Loucy (cell line): ENCODE measurements around the gene NAP1L1.

ENCODE experiments used
- H2AFZ ChIP-seq: fragments of 200-600 bp; sonication (generic); 2 replicates; pipeline ENCODE4 v1.6.0; 2016; ENCODE audit warnings: antibody characterized with exemption, mild to moderate bottlenecking, low read length, moderate library complexity
- H3F3A ChIP-seq: fragments of 200-600 bp; 2 replicates; pipeline ENCODE4 v1.6.0; 2016; ENCODE audit warnings: antibody characterized with exemption, low read depth, mild to moderate bottlenecking
- H3K27me3 ChIP-seq: fragments of 200-600 bp; sonication (generic); 2 replicates; pipeline ENCODE4 v1.6.1; 2014; ENCODE audit warnings: low read length, mild to moderate bottlenecking; ENCODE audit not compliant: insufficient read depth, poor library complexity, severe bottlenecking
- H3K36me3 ChIP-seq: fragments of 200-600 bp; sonication (generic); 2 replicates; pipeline ENCODE4 v1.6.1; 2016; ENCODE audit warnings: low read length; ENCODE audit not compliant: insufficient read depth
- H3K4me1 ChIP-seq: fragments of 200-600 bp; sonication (generic); 2 replicates; pipeline ENCODE4 v1.5.1; 2014; ENCODE audit warnings: low read length, mild to moderate bottlenecking; ENCODE audit not compliant: insufficient read depth, poor library complexity, severe bottlenecking
- H3K4me2 ChIP-seq: fragments of 200-600 bp; sonication (generic); 2 replicates; pipeline ENCODE4 v1.6.0; 2014; ENCODE audit warnings: antibody characterized with exemption, low read length, low read depth, mild to moderate bottlenecking; ENCODE audit not compliant: poor library complexity, severe bottlenecking
- H3K4me3 ChIP-seq: fragments of 200-600 bp; sonication (generic); 2 replicates; pipeline ENCODE4 v1.5.1; 2014; ENCODE audit warnings: low read length, mild to moderate bottlenecking, mixed read lengths; ENCODE audit not compliant: poor library complexity, severe bottlenecking
- H3K79me2 ChIP-seq: fragments of 200-600 bp; sonication (generic); 2 replicates; pipeline ENCODE4 v1.6.1; 2014; ENCODE audit warnings: low read length; ENCODE audit not compliant: insufficient read depth
- H3K9ac ChIP-seq: fragments of 200-600 bp; sonication (generic); 2 replicates; pipeline ENCODE4 v1.6.0; 2014; ENCODE audit warnings: mild to moderate bottlenecking, low read depth, low read length, moderate library complexity; ENCODE audit not compliant: poor library complexity, severe bottlenecking
- H3K9me2 ChIP-seq: fragments of 200-600 bp; sonication (generic); replicated peaks from 2 replicates; pipeline ENCODE4 v1.6.1; 2016; ENCODE audit warnings: low read depth, low read length, mixed read lengths
- H3K9me3 ChIP-seq: fragments of 200-600 bp; sonication (generic); 2 replicates; pipeline ENCODE4 v1.6.1; 2014; ENCODE audit warnings: mild to moderate bottlenecking, antibody characterized with exemption, low read length, low read depth; ENCODE audit not compliant: insufficient read depth
- H4K20me1 ChIP-seq: fragments of 200-600 bp; sonication (generic); 2 replicates; pipeline ENCODE4 v1.6.0; 2014; ENCODE audit warnings: antibody characterized with exemption, low read length, mild to moderate bottlenecking; ENCODE audit not compliant: insufficient read depth, poor library complexity, severe bottlenecking
- EZH2phosphoT487 ChIP-seq: fragments of 200-600 bp; IDR thresholded peaks from 2 replicates; pipeline ENCODE4 v1.6.1; 2018; ENCODE audit warnings: antibody characterized with exemption, mild to moderate bottlenecking, moderate library complexity, borderline replicate concordance
- TF ChIP-seq, protein P1 (sequence below): fragments of 200-600 bp; sonication (generic); conservative IDR thresholded peaks from 2 replicates; pipeline ENCODE4 v1.5.1; 2014; ENCODE audit warnings: mild to moderate bottlenecking, antibody characterized with exemption, low read length

The NAP1L1 gene

GRCh38 chr12:76103958-76104357, 19.5 kb upstream of the NAP1L1 start:
- H3K36me3 ChIP-seq = no peaks in the 10 kb centered on the region
- no peaks in the 10 kb centered on the region for H3K27me3 ChIP-seq
- TF ChIP-seq EZH2phosphoT487 = no peak
- TF ChIP-seq, protein P1, sequence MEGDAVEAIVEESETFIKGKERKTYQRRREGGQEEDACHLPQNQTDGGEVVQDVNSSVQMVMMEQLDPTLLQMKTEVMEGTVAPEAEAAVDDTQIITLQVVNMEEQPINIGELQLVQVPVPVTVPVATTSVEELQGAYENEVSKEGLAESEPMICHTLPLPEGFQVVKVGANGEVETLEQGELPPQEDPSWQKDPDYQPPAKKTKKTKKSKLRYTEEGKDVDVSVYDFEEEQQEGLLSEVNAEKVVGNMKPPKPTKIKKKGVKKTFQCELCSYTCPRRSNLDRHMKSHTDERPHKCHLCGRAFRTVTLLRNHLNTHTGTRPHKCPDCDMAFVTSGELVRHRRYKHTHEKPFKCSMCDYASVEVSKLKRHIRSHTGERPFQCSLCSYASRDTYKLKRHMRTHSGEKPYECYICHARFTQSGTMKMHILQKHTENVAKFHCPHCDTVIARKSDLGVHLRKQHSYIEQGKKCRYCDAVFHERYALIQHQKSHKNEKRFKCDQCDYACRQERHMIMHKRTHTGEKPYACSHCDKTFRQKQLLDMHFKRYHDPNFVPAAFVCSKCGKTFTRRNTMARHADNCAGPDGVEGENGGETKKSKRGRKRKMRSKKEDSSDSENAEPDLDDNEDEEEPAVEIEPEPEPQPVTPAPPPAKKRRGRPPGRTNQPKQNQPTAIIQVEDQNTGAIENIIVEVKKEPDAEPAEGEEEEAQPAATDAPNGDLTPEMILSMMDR = no peak
- no peak overlapping the region for H2AFZ ChIP-seq
- no peaks in the 10 kb centered on the region for H3K9me2 ChIP-seq
- no peaks in the 10 kb centered on the region for H3F3A ChIP-seq
- no peaks in the 10 kb centered on the region for H4K20me1 ChIP-seq
- H3K4me3 ChIP-seq = no peak overlapping the region
- H3K9ac ChIP-seq = no peak overlapping the region
- H3K4me2 ChIP-seq = no peak overlapping the region
- H3K4me1 ChIP-seq = no peaks in the 10 kb centered on the region
- H3K79me2 ChIP-seq = no peaks in the 10 kb centered on the region
- no peaks in the 10 kb centered on the region for H3K9me3 ChIP-seq

DNA sequence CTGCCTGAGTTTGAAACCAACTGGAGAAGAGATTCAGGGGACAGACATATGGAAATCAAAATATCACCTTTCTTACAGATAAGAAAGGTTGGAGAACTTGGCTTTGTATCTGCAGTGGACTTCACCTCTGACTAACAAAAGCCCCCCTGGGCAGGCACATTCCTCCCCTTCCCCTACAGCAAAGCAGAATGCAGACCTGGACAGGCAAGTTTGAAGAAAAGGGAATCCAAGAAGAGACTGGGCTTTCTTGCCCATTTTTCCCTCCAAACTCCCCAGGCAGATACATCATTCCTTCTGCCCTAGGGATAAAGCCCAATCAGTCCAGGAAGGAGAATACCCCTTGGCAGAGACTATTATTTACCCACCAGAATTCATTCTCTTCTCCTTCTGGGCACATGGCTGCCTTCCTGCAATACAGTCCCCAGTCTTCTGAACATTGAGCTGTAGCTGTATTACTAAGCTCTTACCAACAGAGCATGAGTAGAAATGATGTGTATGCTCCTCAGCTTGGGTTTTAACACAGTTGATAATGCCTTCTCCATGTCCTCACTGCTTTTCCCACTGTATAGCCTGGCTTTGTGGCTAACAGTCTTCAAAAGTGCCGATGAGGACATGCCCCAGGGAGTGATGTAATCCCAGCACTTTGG, 17.4 kb upstream of the NAP1L1 start:
- no peak overlapping the region for H2AFZ ChIP-seq
- no peaks in the 10 kb centered on the region for H3K4me1 ChIP-seq
- no peaks in the 10 kb centered on the region for H3F3A ChIP-seq
- no peak for TF ChIP-seq EZH2phosphoT487
- TF ChIP-seq, protein P1 = no peak
- H3K9ac ChIP-seq = no peak overlapping the region
- no peaks in the 10 kb centered on the region for H3K9me3 ChIP-seq
- no peaks in the 10 kb centered on the region for H3K27me3 ChIP-seq
- H3K79me2 ChIP-seq = no peaks in the 10 kb centered on the region
- H3K4me3 ChIP-seq = no peak overlapping the region
- no peaks in the 10 kb centered on the region for H3K9me2 ChIP-seq
- no peaks in the 10 kb centered on the region for H3K36me3 ChIP-seq
- H4K20me1 ChIP-seq = no peaks in the 10 kb centered on the region
- H3K4me2 ChIP-seq = no peak overlapping the region

DNA sequence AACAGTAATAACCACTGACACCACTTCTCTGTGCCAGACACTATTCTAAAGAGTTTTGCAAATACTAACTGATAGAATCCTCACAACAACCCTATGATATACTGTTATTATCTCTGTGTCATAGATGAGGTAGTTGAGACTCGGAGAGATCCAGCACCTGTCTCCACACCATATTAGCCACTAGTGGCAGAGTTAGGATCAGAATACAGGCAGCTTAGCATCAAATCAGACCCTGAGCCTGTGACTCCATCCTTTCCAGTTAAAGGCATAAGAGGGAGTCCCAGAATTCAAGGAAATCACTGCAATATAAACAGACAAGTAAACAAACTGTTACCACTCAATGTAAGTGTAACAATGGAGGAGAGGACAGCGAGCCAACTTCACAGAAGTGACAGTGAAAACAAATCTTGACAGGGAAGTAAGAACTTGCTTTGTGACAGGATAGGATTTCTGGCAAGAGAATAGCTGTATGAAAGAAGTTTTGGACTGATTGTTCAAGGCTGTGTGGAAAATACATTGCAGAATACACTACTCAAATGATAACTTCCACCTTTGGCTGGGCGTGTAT, 11.7 kb upstream of the NAP1L1 start:
- Histone ChIP-seq H3K27me3 (no peaks in the 10 kb centered on the region), H3K36me3 (no peaks in the 10 kb centered on the region), H4K20me1 (no peaks in the 10 kb centered on the region), H3K79me2 (no peaks in the 10 kb centered on the region), H3K9me2 (no peaks in the 10 kb centered on the region), H3K4me3 (no peak overlapping the region), H3K9ac (no peak overlapping the region), H3F3A (no peaks in the 10 kb centered on the region), H3K4me1 (no peaks in the 10 kb centered on the region), H2AFZ (no peak overlapping the region), H3K9me3 (no peaks in the 10 kb centered on the region), H3K4me2 (no peak overlapping the region)
- TF ChIP-seq, protein P1 = no peak
